NCI-H510A (cell line): ENCODE results near the gene MRPS23.

Experiments
- DNase-seq: peaks from one replicate; lab custom pipeline; 2025; lab: John Stamatoyannopoulos, UW

MRPS23 gene

GRCh38 chr17:57838453-57838852, 11.4 kb downstream of the MRPS23 start:
- no peak for DNase-seq

- no peak for DNase-seq
Observed at GRCh38 chr17:57835333-57835900, 14.4 kb downstream of the MRPS23 start.

- peak; percentile 77 for DNase-seq
Observed at GRCh38 chr17:57834146-57834741, 15.6 kb downstream of the MRPS23 start.

GRCh38 chr17:57833179-57833939, 16.5 kb downstream of the MRPS23 start:
- DNase-seq = peak; percentile 60

- no peak for DNase-seq
Observed at GRCh38 chr17:57832314-57833178, 17.3 kb downstream of the MRPS23 start.

GRCh38 chr17:57830880-57831279, 19.0 kb downstream of the MRPS23 start:
- DNase-seq = no peak

- no peak for DNase-seq
Observed at GRCh38 chr17:57823469-57824401, 26.1 kb downstream of the MRPS23 start.

GRCh38 chr17:57819867-57820266, 30.0 kb downstream of the MRPS23 start:
- DNase-seq = no peak

GRCh38 chr17:57819285-57819684, 30.6 kb downstream of the MRPS23 start:
- no peak for DNase-seq

- no peak for DNase-seq
Observed at GRCh38 chr17:57818066-57818465, 31.8 kb downstream of the MRPS23 start.

GRCh38 chr17:57817299-57817698, 32.5 kb downstream of the MRPS23 start:
- DNase-seq = no peak

GRCh38 chr17:57814421-57814820, 35.4 kb downstream of the MRPS23 start:
- DNase-seq = no peak

GRCh38 chr17:57811638-57812280, 38.1 kb downstream of the MRPS23 start:
- DNase-seq = no peak

- no peak for DNase-seq
Observed at GRCh38 chr17:57810721-57811637, 38.9 kb downstream of the MRPS23 start.

- no peak for DNase-seq
Observed at GRCh38 chr17:57809879-57810278, 40.0 kb downstream of the MRPS23 start.

GRCh38 chr17:57808882-57809281, 41.0 kb downstream of the MRPS23 start:
- no peak for DNase-seq

GRCh38 chr17:57806167-57806830, 43.5 kb downstream of the MRPS23 start:
- DNase-seq = no peak

- DNase-seq = no peak
Observed at GRCh38 chr17:57803021-57803420, 46.8 kb downstream of the MRPS23 start.

- DNase-seq = no peak
Observed at GRCh38 chr17:57801044-57801711, 48.7 kb downstream of the MRPS23 start.
